Thyroid gland (tissue), 4 donors: ENCODE results near the gene ARHGEF4.

Source experiments
- POLR2A ChIP-seq, 2 donors: fragments of 450-650 bp; IDR thresholded peaks; one replicate each; pipeline ENCODE4 v1.6.1; 2017; ENCODE audit warnings: antibody characterized with exemption in 2 of 2, mild to moderate bottlenecking in 2 of 2, moderate library complexity in 1 of 2
- TF ChIP-seq, protein P1 (sequence below), 6 experiments: fragments of 200-600 bp in 3 of 6; fragments of 450-650 bp in 3 of 6; sonication (generic) in 3 of 6; IDR thresholded peaks; one replicate each; pipeline ENCODE4 v1.5.1; 2016 to 2019; ENCODE audit warnings: antibody characterized with exemption in 6 of 6, mild to moderate bottlenecking in 2 of 6, inconsistent platforms in 1 of 6, moderate library complexity in 1 of 6

DNA sequence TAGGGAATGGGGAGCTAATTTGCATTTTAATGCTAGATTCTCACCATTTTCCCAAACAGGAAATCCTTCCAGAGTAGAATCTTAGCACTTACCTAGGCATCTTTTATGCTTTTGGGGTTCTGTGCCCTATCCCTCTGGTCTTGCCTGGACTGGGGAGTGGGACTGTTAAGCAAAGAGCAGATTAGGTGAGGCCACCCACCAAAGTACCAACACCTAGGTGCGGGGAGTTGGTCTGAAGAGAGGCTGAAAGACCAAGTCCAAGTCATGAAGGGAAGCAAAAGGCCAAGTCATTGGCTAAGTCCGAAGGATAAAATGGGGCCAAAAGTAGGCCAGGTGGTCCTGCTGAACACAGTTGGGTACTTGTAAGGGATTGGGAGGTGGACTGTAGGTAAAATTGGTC is 169.8 kb downstream of the ARHGEF4 start:
- TF ChIP-seq, protein P1, sequence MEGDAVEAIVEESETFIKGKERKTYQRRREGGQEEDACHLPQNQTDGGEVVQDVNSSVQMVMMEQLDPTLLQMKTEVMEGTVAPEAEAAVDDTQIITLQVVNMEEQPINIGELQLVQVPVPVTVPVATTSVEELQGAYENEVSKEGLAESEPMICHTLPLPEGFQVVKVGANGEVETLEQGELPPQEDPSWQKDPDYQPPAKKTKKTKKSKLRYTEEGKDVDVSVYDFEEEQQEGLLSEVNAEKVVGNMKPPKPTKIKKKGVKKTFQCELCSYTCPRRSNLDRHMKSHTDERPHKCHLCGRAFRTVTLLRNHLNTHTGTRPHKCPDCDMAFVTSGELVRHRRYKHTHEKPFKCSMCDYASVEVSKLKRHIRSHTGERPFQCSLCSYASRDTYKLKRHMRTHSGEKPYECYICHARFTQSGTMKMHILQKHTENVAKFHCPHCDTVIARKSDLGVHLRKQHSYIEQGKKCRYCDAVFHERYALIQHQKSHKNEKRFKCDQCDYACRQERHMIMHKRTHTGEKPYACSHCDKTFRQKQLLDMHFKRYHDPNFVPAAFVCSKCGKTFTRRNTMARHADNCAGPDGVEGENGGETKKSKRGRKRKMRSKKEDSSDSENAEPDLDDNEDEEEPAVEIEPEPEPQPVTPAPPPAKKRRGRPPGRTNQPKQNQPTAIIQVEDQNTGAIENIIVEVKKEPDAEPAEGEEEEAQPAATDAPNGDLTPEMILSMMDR (IDR thresholded peaks at IDR 0.05), result no peak
- TF ChIP-seq POLR2A (IDR thresholded peaks at IDR 0.05), result no peak
